HG03066 (cell line): ENCODE measurements around the gene ASTN2.

Experiments
- ATAC-seq: cut with Tn5 transposase; IDR thresholded peaks from one replicate; pipeline ENCODE4 v1.9.1; 2021; ENCODE audit warnings: low read depth; ENCODE audit not compliant: unreplicated experiment

The ASTN2 gene

GRCh38 chr9:117182046-117182445 lies 232.8 kb downstream of the ASTN2 start:
- no peak for ATAC-seq

DNA sequence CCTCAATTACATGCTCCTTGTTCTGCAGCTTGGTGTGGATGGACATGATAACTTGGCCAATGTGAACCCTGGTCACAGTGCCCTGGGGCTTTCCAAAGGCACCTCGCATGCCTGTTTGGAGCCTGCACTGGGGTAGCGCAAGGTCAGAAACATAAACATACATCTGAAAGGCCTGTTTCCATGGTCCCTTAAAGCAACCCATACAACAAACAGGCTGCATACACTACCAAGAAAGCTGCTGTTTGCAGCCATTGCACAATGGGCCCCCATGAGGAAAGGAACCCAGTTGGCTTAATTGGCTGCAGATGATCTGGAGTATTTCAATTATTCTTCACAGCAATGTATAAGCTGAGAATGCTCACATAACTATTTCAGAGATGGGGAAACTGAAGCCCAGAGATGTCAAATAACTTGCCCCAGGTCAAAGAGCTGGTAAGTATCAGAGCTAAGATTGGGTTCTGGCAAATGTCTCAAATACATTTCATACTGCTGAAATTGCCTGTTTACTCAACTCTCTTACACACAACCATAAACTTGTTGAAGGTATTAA lies 233.9 kb downstream of the ASTN2 start:
- ATAC-seq: no peak

GRCh38 chr9:117178596-117179375 lies 236.1 kb downstream of the ASTN2 start:
- no peak for ATAC-seq

- ATAC-seq: no peak
These were observed 244.3 kb downstream of the ASTN2 start for GRCh38 chr9:117170567-117170966.

GRCh38 chr9:117169089-117169621 lies 245.7 kb downstream of the ASTN2 start:
- ATAC-seq: no peak

DNA sequence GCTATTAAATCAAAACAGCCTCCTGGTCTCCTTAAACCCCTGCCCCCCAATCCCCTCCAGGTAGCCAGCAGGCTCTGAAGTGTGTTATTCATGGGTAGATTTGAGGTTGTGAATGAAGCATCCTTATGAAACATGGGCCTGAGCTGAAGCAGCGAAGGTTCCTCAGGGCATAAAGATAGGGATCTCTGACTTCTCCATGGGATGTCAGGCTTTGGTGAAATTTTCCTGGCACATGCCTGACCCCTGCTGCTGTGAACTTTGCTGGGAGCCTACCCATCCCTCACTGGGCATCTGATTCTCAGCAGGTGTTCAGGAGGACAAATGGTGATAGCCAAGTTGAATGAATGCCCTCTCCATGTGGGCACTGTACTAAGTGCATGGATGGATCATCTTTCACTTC lies 250.3 kb downstream of the ASTN2 start:
- no peak for ATAC-seq

DNA sequence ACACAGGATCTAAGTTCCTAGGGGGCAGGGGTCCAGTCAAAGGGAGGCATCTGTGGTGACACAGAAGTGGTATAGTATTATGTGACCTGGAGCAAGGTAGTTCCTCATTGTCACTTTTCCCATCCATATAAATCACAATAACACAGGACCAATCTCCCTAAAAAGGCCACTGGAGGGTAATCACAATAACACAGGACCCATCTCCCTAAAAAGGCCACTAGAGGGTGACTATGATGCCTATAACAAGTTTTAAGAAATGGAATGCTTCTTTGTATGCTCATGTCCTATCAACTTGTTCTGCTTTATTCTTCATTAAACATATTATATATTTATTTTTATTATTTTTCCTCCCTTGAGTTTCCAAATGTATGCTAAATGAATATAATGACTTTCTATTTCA lies 254.6 kb downstream of the ASTN2 start:
- no peak for ATAC-seq

- no peak for ATAC-seq
These were observed 257.9 kb downstream of the ASTN2 start for GRCh38 chr9:117156771-117157535.

- no peak for ATAC-seq
These were observed 258.6 kb downstream of the ASTN2 start for GRCh38 chr9:117156144-117156688.

DNA sequence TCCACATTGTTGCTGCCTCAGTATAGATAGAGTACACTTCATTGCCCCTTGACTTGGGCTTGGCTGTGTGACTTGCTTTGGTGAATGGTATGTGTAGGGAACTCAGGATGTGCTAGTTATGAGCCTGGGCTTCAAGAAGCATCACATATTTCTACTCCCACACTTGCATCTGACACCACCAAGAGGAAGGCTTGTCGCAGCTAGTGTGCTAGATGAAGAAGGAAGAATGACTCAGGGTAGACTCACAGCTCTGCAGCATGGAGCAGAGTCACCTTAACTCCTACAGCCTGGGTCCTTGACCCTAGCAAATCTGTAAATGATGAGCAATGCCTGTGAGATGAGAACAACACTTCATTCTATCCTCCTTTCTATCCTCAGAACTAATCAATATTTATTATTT lies 261.8 kb downstream of the ASTN2 start:
- no peak for ATAC-seq

GRCh38 chr9:117151716-117152115 lies 263.1 kb downstream of the ASTN2 start:
- no peak for ATAC-seq

- no peak for ATAC-seq
These were observed 264.9 kb downstream of the ASTN2 start for GRCh38 chr9:117149996-117150395.

DNA sequence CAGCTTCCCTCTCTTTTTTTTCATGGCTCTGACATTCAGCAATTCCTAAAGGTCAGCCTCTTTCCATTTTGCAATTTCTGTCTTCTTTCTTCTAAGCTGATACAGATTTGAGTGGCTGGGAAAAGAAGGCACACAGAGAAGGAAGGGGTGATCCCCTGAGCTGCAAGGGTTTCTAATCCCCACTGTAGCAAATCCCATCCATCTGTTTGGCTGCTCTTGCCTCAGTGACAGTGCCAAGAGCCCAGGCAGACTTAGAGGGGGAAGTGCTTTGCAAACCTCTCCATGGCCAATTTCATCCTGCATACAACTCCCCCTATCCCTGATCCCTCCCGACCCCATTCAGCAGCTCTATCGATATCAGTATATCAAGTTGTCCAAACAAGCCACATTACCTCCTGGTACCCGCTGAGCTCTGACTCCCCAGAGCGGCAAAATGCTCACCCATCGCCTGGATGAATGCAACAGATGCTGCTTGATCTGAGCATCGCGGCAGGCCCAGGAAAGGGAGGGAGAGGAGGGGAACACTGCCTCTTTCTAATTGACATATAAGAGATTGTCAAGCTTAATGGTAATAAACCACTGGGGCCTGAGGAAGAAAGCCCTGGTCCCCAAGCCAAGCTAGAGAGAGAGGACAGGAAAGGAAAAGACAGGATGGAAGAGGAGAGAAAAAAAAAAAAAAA lies 268.9 kb downstream of the ASTN2 start:
- ATAC-seq: no peak

DNA sequence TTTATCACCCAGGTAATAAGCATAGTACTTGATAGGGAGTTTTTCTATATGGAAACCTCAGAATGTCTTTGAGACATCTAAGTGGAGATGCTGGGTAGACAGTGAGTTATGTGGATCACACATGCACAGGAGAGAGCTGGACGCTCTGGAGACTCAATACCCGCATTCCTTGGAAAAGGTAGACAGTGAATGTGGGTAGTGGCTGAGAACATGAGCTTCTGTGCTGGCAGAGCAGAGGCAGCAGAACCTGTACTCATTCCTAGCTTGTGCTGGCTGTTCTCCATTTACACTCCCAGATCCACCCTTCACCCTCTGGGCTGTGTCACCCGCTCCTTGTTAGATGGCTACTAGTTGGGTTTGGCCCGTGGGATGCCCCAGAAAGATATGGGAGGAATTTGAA lies 269.8 kb downstream of the ASTN2 start:
- ATAC-seq: no peak

- ATAC-seq: no peak
These were observed 276.6 kb downstream of the ASTN2 start for GRCh38 chr9:117138231-117138630.

DNA sequence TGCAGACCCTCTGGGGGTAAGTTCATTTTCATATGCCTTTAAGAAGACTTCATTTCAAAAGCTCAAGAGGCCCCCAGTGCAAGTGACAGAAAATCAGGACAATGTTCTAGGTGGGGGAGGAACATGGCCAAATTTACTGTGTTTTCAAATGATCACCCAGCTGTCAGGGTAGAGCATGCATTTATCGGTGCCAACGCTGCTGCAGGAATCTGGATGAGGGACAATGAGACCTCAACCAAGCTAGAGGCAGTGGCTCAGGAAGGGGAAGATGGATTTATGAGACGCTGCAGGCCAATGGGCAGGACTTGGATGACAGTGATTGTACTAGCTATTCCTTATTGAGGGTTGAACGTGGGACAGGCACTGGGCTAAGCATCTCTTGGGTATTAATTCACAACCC lies 278.4 kb downstream of the ASTN2 start:
- ATAC-seq: no peak

DNA sequence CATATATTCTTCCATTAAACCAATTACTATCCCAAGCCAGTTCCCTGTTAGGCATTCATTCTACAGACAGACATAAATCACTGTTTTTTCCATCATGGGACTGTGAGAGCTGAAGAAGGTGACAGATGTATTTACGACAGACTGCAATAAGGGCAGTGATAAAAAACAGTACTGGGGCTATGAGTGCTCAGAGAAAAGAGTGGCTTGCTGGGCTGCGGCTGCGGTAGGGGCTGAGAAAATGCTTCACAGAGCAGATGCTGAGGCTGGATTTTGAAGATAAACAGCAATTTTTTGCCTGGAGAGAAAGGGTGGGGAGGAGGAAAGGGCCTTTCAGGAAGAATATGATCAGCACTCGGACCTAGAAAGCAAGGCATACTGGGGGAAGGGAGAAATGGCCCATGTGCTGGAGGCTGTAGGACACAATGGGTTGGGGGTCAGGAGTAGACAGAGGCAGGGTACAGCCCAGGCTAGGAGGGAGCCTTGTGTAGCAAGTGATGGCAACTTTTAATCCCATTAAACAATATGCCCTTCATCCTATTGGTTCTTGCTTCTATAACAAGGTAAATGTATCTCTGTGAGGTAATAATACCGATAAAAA lies 279.3 kb downstream of the ASTN2 start:
- ATAC-seq: no peak

GRCh38 chr9:117134826-117135500 lies 279.9 kb downstream of the ASTN2 start:
- ATAC-seq: no peak

GRCh38 chr9:117126871-117127270 lies 288.0 kb downstream of the ASTN2 start:
- ATAC-seq: no peak

GRCh38 chr9:117125531-117125930 lies 289.3 kb downstream of the ASTN2 start:
- ATAC-seq: no peak
